ENCODE results near the gene CTBP1.

CTBP1 gene

DNA sequence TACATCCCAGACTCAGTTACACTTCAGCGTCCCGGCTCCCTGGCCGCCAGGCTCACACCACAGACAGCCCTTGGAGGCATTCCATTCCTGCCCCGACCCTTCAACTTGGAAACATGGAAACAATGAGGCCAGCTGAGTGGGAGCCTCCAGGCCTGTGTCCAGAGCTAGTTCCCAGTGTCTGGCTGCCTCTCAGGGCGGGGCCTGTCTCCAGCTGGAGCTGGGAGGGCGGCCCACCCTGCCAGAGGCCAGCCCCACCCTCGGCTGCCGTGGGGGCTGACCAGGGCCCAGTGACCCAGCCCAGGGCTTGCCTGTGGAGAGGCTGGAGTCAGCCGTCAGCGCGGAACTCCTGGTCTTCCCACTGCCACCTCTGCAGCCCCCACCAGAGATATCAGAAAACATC is 39.1 kb downstream of the CTBP1 start:
- no peak for DNase-seq (ENCODE audit: low spot score)

DNA sequence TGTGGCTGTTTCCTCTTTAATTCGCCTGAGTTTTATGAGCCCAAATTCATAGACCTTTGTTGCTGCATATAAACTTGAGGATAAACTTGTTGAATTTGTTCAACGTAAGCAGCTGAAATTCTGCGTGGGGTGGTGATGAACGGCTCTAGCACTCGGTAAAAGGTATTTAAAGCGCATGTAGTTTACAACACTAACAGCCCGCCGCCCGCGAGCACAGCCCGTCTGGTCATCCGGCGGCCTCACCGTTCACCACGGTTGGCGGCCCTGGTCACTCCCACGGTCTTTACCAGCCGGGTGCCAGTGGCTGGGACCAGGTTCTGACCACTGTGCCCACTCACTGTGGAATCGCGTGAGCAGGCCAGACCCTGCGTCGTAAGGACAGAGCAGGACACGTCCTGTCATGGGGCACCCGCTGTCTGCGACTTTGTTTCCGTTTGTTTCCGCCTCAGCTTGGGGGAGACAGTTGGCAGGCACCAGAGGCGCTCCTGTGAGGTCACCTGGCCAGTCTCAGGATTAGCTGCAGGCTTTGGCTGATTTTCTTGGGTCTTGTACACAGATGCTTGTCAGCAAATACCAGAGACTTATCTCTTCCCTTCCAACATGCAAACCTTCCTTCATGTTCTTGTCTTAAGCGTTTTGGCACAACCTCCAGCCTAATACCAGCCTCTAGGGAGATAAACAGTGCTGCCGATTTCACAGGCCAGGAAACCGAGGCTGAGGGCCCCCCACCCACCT is 39.8 kb downstream of the CTBP1 start:
- DNase-seq (ENCODE audit: low spot score): no peak

DNA sequence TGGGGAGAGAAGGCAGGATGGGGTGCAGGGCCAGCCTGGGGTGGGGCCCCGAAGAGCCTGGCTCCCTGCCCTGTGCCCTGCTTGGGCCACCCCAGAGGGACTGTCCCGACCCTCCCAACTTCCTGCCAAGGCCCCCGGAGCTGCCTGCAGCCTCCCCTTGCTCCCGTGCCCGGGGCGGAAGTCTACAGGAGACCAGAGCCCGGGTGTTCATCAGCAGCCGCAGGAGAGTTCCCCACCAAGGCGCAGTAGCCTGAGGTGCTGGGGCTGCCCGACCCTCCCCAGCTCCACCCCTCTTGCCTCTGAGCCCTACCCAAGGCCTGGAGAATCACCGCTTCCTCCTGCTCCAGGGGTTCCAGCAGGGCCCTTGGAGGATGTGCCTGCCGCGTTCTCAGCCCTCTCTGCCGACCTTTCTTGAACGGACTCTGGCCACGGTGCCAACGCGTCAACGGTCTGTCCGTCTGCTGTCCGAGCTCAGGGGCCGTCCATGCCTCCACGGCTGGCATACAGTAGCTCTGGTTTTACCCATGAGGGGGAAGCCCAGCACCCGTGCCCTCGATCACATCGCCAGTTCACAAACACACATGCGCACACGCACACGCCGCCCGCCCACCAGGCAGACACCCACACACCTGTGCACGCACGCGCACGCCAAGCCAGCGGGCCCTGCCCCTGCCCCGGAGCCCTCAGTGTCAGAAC is 40.5 kb downstream of the CTBP1 start:
- DNase-seq (ENCODE audit: low spot score): no peak

DNA sequence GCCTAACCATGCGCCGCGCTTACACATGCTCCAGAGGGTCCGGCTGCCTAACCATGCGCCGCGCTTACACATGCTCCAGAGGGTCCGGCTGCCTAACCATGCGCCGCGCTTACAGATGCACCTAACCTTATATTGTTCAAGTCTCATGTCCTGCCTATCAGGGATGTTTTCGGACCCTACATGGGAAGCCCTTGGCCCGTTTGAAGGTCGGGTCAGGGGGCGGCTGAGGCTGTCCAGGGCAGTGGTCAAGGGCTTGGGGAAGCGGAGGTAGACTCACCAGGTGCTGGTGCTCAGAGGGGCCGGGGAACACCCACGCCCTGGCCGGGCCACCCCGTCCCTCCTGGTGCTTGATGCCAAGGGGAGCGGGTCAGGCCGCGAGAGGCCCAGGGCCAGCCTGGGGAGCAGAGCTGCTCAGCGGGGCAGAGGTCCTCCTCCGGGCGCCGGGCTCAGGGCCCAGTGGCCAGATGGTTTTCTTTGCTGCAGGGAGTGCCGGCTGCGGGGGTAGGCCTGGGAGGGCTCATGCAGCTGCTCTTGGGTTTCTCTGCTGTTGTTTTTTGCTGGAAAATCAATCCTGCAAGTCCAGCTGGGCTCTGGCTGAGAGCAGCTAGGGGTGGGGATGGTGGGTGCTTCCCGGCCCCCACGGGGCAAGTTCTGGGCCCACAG is 41.2 kb downstream of the CTBP1 start:
- DNase-seq (ENCODE audit: low spot score): no peak

DNA sequence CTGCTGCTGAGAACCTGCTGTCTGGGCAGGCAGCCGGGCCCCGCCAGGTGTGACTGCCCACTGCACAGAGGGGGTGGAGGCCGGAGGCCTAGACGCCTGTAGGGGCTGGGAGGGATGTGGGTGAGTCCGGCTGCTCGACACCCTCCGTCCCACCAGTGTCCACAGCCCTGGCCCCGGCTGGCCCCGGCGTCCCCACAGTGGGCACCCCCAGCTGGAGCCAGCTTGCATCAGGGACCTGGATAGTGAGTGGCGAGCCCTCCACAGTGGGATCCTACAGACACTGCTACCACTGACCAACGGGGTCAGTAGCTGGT is 41.8 kb downstream of the CTBP1 start:
- DNase-seq (ENCODE audit: low spot score): no peak

DNA sequence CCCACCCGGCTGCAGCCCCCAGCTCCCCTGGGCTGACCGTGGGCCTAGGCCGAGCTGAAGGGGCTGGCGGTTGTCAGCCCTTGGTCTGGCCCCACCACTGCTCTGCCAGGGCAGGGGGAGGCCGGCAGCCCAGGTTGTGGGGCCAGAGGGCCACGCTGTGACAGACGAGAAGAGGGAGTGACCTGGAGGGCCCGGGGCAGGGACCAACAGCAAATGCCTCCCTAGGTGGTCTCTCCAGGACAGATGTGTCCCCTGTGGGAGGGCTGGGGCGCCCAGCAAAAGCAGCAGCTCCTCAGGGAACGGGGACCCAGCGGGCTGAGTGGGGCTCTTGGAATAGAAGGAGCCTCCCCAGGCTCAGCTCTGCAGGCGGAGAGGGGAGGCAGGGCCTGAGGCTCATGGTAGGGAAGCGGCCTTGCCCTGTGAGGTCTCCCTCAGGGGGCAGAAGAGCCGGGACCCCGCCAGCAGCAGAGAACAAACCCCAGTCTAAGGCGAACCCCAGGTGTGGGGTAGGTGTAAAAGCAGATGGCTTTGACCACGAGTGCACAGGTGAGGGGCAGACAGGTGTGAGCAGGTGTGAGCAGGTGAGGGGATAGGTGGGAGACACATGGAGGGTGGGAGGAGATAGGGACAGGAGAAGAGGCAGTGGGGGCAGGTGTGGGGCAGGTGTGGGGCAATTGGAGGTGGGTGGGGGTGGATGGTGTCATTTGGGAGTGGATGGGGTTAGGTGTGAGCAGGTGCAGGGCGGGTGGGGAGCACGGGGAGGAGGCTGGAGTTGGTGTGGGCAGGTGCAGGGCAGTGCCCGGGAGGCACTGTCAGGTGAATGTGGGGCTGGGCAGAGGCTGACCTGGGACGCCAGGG is 42.4 kb downstream of the CTBP1 start:
- no peak for DNase-seq (ENCODE audit: low spot score)

DNA sequence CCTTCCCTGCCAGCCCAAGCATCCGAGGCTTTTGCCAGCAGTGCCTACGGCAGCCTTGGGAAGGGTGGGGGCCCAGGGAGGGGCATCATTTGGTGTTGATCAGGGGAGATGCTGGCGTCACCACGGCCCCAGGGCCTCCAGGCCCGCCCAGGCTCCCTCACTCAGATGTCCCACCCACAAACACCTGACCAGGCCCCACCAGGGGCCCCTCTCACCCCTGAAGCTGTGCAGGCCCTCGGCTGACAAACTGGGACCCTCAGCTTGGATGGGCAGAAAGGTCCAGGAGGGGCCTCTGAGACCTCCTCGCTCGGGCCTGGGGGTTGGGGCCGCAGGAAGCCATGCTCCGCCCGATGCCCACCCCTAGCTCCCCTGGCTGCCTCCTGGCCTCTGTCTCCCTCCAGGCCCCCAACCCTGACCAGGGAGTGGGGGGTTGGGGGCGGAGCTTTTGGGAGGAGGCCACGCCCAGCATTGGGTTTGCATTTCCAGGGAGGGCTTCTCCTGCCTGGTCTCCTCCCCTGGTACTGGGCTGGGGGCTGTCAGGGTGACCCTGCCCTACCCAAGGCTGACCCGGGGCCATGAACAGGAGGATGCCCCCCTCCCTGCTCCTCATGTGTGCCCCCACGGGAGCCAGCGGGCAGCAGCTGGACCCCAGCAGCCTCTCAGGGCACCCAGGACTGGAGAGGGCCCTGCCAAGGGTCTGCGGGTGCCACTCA is 43.2 kb downstream of the CTBP1 start:
- no peak for DNase-seq (ENCODE audit: low spot score)

DNA sequence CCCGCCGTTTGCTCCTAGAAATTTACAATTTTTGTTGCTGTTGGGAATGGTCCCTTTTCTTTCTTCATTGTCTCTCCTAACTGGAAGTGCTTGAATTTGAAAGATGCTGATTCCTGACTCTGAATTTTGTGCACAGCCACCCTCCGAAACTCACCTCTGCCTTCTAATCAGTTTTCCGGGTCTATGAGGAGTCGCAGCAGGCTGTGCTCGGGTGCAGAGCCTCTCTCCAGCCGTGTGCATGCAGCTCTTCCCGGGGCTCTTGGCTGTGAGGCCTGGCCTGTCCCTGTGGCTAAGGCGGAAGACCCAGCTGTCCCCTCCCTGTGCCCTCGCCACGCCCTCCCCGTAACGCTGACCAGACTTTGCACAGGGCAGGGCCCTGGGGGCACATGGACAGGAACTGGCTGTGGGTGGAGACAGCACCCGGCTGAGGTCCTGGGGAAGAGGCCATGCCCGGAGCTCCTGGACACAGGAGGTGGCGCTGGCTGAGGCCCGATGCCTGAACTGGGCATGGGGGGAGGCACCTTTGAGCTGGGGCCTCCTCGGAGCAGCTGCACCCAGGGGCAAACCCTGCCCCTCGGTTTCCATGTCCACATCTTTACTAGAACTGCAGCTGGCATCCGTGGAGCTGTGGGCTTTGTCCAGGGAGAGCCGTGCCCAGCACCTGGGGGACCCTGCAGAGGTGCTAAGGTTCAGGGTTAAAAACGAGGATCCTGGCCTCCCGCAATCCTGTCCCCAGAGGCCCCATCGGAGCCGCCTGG is 43.9 kb downstream of the CTBP1 start:
- DNase-seq (ENCODE audit: low spot score): no peak

DNA sequence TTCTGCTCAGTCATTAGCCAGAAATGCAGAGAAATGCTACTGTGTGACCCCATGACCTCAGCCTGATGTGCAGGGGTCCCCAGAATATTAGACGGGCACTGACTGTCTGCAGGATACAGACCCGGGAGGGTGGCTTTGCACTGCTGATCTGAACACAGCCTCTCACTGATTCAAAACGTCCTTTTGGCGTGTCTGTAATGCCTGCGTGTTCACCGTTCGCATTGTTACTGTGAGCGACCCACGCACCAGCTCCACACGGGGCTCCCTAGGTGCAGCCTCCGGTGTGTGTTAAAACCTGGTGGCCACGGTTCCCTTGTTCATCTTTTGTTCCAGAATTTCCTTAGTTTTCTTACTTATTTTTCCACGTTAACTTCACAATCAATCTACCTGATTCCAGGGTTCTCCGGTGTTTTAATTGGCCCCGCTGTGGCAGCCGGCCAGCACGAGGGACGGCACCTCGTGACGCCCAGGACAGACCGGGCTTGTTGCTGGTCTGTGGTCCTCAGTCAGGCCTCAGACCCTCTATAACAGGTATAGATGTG is 44.6 kb downstream of the CTBP1 start:
- no peak for DNase-seq (ENCODE audit: low spot score)

DNA sequence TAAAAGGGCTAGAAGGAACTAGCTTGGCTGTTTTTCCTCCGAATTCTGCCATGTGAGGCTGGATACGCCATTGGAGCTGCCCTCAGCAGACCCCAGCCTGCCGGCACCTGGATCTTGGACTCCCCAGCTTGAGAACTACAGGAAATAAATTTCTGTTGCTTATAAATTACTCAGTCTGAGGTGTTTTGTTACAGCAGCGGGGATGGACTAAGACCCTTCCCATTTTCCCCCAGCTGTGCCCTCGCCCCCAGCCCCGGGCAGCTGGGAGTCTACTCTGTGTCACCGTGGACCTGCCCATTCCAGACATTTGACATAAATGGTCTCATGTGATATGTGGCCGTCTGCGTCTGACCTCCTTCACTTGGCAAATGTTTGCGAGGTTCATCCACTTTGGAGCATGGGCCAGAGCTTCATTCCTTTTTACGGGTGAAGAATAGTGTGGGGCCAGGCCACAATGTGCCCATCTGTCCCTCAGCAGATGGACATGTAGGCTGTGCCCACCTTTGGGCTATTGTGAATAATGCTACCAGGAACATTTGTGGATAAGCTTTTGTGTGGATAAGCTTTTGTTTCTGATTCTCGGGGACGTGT is 45.8 kb downstream of the CTBP1 start:
- DNase-seq (ENCODE audit: low spot score): no peak

DNA sequence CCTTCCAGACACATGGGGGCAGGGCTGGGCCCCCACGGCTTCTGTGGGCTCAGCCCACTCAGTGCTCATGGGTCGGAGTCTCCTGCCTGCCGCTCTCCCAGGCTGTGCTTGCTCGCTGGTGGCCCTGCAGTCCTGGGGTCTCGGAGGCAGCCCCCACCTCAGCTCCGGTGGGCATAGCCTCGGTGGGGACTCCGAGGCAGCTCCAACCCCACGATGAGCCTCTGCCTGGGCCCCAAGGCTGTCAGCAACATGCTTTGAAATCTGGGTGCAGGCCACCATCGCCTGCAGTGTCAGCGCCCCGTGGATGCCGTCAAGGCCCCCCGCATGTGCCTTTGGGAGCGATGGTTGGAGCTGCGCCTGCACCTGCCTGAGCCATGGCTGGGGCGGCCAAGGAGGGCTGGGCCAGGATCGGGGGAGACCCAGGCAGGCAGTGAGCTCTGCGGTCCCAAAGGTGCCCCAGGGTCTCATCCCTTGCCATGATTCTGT is 46.4 kb downstream of the CTBP1 start:
- no peak for DNase-seq (ENCODE audit: low spot score)

DNA sequence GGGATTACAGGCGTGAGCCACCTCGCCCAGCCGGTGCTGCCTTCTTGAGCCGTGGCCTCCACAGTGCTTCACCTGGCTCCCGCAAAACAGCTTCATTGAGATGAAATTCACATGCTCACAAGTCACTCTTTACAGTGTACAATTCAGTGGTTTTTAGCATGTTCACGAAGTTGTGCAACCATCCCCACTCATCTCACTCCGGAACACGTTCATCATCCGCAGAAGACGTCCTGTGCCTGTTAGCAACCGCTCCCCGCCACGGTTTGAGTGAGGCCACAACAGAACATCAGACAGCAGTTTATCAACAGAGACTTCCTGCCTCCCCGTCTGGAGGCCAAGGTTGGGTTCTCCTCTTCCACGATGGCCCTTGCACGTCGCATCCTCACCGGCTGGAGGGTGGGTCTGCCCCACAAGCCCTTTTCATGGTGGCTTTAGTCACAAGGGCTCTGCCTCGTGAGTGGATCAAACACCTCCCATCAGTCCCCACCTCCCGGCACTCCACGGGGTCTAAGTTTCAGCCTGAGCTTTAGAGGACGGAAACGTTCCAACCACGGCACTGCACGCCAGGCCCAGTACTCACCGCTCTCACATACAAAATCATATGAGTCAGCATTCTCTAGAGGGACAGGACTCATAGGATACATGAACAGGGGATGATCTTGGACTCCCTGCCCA is 46.9 kb downstream of the CTBP1 start:
- DNase-seq (ENCODE audit: low spot score): peak; percentile 48

DNA sequence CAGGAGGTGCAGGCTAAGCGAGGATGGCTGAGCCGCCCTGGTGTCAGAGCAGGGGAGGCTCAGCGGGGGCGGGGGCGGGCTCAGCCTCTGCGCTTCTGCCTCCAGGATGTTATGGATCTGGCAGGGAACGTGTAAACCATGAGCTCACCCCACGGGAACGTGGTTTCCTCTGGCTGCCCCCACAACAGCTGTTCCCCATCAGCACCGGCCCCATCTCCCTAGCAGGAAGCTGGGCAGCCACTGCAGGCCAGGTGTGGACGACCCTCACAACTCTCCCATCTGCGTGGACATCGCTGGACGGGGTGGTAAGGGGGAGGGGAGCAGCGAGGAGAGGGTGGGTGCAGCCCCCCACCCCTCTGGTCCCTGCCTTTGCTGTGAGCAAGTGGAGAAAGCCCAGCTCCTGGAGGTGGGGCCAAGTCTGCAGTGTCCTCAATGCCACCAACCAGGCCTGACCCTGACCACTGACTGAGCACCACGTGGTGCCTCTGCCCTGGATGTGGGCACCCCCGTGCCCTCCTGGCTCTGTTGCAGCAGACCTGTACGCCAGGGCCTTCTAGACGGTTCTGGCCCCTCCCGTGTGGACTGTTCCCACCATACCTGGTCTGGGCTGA is 48.4 kb downstream of the CTBP1 start:
- no peak for DNase-seq (ENCODE audit: low spot score)

DNA sequence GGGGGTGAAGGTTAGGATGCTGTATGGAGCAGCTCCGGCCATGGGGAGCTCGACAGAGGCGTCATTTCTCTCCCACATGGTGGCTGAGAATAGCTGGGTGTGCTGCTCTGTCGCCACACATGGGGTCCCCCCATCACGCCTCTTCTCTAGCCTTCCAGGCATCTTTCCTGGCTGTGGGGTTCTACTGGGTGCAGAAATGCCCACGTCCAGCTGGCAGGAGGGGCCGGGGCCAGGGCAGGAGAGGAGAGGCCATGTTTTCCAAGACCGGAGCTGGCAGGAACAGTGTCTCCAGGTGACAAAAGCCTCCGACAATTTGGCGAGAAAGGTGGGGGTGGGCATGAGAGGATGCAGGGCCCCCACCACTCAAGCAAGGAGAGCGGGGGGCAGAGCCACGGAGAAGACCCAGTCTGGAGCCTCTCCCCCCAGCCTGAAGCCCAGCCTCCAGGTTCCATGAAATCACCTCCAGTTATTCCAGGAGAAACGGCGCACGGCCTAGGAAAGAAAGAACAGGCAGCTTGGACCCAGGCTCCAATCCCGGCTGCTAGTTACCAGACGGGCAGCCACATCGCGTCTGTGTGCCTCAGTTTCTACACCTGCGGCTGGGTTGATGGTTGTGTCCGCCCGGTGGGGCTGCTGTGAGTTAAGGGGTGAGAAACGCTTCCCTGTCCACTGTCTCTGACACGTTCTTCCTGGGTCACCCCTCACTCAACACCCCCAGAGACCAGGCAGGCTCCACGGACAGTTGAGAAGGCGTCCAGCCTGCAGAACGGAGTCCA is 49.2 kb downstream of the CTBP1 start:
- no peak for DNase-seq (ENCODE audit: low spot score)

DNA sequence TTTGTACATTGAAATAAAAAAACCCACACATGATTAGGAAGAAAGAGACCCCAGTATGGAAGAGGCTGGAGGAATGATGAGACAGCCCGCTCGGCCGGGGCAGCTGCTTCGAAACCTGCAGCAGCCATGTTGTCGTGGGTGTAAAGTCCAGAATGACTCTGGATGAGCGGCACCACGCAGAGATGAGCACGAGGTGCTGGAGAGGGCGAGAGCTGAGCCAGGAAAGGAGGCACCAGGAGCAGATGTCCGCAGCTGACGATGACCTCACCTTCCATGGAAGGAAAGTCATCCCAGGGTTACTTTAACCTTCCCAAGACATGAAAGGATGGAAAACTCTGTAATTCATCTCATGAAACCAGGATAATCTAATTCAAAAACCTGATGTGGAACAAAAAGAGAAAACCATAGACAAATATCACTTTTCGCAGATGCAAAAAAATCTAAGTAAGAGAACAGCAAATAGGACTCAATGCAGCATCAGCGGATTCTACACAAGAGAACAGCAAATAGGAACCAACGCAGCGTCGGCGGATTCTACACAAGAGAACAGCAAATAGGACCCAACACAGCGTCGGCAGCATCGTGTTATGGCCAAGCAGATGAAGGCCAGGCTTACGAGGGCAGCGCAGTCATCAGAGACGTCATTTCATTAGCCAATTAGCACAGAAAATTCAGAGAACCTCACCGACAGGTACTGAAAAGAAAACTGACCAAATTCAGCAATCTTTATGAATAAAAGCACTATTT is 50.7 kb downstream of the CTBP1 start:
- no peak for DNase-seq (ENCODE audit: low spot score)

DNA sequence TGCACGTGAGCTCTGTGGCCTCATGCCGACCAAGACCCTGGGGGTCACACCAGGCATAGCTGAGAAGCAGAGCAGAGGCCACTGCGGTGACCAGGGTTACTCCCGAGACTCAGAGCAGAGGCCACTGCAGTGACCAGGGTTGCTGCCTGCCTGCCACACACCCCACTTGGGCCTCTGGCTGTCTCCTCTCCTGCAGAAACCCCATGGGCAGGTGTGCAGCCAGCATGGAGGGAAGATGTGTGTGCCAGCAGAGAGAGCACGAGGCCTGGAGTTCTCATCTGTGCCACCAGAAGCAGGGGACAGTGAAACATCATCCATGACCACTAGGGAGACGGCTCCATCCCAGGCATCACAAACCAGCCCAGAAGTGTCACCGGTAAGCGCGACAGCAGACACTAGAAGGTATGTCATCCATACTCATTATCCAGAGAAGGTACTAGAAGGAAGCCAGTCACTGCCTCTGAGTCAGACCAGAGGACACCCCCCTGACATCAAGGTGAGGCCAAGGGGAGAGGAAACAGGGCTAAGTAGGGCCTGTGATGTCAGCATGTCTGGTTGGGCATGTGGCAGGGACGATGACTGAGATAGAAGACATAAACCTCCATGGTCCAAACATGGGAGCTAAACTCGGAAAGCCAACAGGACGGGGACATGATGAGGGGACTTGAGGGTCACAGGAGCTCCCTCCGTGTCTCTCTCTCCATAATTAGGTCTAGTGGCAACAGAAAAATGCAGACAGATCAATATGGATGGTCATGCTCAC is 52.3 kb downstream of the CTBP1 start:
- no peak for DNase-seq (ENCODE audit: low spot score)

DNA sequence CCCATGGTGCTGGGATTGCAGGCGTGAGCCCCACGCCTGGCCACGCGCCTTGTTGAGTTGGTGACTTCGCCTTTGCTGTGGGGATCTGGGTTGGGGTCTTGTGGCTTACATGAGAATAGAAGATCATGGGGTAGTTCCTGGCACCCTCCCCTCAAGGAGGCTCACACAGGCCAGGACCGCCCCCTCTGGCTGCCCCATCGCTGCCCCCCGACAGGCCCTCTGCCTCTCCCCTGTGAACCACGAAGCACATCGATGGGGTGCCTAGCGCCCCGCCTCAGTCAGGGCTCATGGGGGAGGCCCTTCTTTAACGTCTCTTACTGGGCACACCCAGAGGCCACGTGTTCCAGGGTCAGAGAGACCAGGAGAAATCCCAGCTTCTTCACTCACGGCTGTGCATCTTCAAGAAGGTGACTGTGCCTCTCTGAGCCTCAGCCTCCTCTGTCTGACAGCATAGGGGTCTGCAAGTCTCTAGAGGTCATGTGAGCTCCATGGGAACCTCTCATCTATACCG is 53.0 kb downstream of the CTBP1 start:
- no peak for DNase-seq (ENCODE audit: low spot score)
